Mesenchymal stem cell (in vitro differentiated cells and primary cell): ENCODE data around the gene RPTOR.

Experiments used
- DNase-seq: peaks from one replicate; pipeline ENCODE4 v3.0.0-alpha.2; 2013
- H2AFZ ChIP-seq: one replicate; pipeline ENCODE4 v1.6.1; 2013; ENCODE audit warnings: low read depth, mild to moderate bottlenecking, control low read depth, inconsistent platforms, low read length, moderate library complexity
- H2AK5ac ChIP-seq: 2 replicates; pipeline ENCODE4 v1.6.1; 2013; ENCODE audit warnings: low read length, moderate library complexity, mild to moderate bottlenecking, inconsistent platforms; ENCODE audit not compliant: severe bottlenecking
- H2BK120ac ChIP-seq: one replicate; pipeline ENCODE4 v1.6.1; 2013; ENCODE audit warnings: low read depth, mild to moderate bottlenecking, inconsistent platforms, low read length, moderate library complexity
- H2BK12ac ChIP-seq, 2 experiments: one replicate each; pipeline ENCODE4 v1.6.1; 2013; ENCODE audit warnings: inconsistent platforms in 2 of 2, low read length in 2 of 2, mild to moderate bottlenecking in 2 of 2, moderate library complexity in 2 of 2, control low read depth in 1 of 2
- H2BK15ac ChIP-seq: one replicate; pipeline ENCODE4 v1.6.1; 2013; ENCODE audit warnings: mild to moderate bottlenecking, low read depth, inconsistent platforms; ENCODE audit not compliant: poor library complexity, severe bottlenecking
- H2BK5ac ChIP-seq: 2 replicates; pipeline ENCODE4 v1.6.1; 2013; ENCODE audit warnings: low read depth, mild to moderate bottlenecking, low read length, control low read depth, inconsistent platforms; ENCODE audit not compliant: poor library complexity, severe bottlenecking
- H3K14ac ChIP-seq, 2 experiments: one replicate each; pipeline ENCODE4 v1.6.1; 2013; ENCODE audit warnings: inconsistent platforms in 2 of 2, low read length in 2 of 2, control low read depth in 1 of 2, mild to moderate bottlenecking in 1 of 2, moderate library complexity in 1 of 2
- H3K18ac ChIP-seq, 2 experiments: one replicate each; pipeline ENCODE4 v1.6.1; 2013; ENCODE audit warnings: inconsistent platforms in 2 of 2, low read length in 2 of 2, control low read depth in 1 of 2, low read depth in 1 of 2, mild to moderate bottlenecking in 1 of 2
- H3K23ac ChIP-seq, 2 experiments: one replicate each; pipeline ENCODE4 v1.6.1; 2013; ENCODE audit warnings: inconsistent platforms in 2 of 2, low read length in 2 of 2, mild to moderate bottlenecking in 2 of 2, moderate library complexity in 2 of 2, control low read depth in 1 of 2
- H3K27ac ChIP-seq: 2 replicates; pipeline ENCODE4 v1.5.1; 2013; ENCODE audit warnings: mild to moderate bottlenecking, moderate library complexity, low read length, control low read depth, inconsistent platforms; ENCODE audit not compliant: poor library complexity, severe bottlenecking
- H3K27me3 ChIP-seq, 2 experiments: 2 replicates each; pipeline versions ENCODE4 v1.6.1 to v1.7.0; 2013; ENCODE audit warnings: low read length in 2 of 2, mild to moderate bottlenecking in 2 of 2, moderate library complexity in 2 of 2, control low read depth in 1 of 2, inconsistent platforms in 1 of 2; ENCODE audit not compliant: control insufficient read depth in 1 of 2, insufficient read depth in 1 of 2
- H3K36me3 ChIP-seq, 2 experiments: 2 replicates each; pipeline versions ENCODE4 v1.6.1 to v1.7.0; 2013; ENCODE audit warnings: low read length in 2 of 2, control low read depth in 1 of 2, inconsistent platforms in 1 of 2, low read depth in 1 of 2, mild to moderate bottlenecking in 1 of 2; ENCODE audit not compliant: insufficient read depth in 2 of 2, control insufficient read depth in 1 of 2
- H3K4ac ChIP-seq, 2 experiments: one replicate each; pipeline ENCODE4 v1.6.1; 2013; ENCODE audit warnings: inconsistent platforms in 2 of 2, low read length in 2 of 2, mild to moderate bottlenecking in 2 of 2, moderate library complexity in 2 of 2, control low read depth in 1 of 2, low read depth in 1 of 2
- H3K4me1 ChIP-seq: 2 replicates; pipeline ENCODE4 v1.6.1; 2013; ENCODE audit warnings: low read depth, low read length, control low read depth; ENCODE audit not compliant: control insufficient read depth, insufficient read depth
- H3K4me2 ChIP-seq: 2 replicates; pipeline ENCODE4 v1.6.1; 2013; ENCODE audit warnings: low read length, mild to moderate bottlenecking, inconsistent platforms; ENCODE audit not compliant: poor library complexity, severe bottlenecking
- H3K4me3 ChIP-seq, 2 experiments: 2 replicates each; pipeline versions ENCODE4 v1.5.1 to v1.7.0; 2013; ENCODE audit warnings: low read length in 2 of 2, mild to moderate bottlenecking in 2 of 2, control low read depth in 1 of 2, low read depth in 1 of 2; ENCODE audit not compliant: insufficient read depth in 1 of 2
- H3K79me1 ChIP-seq: replicated peaks from 2 replicates; pipeline ENCODE4 v1.6.1; 2013; ENCODE audit warnings: mild to moderate bottlenecking, control low read depth, low read length, inconsistent platforms; ENCODE audit not compliant: poor library complexity, severe bottlenecking
- H3K9ac ChIP-seq: 2 replicates; pipeline ENCODE4 v1.7.0; 2013; ENCODE audit warnings: mild to moderate bottlenecking, low read length, moderate library complexity
- H3K9me3 ChIP-seq: 2 replicates; pipeline ENCODE4 v1.7.0; 2013; ENCODE audit warnings: mild to moderate bottlenecking, low read length; ENCODE audit not compliant: control insufficient read depth
- H4K8ac ChIP-seq: one replicate; pipeline ENCODE4 v1.6.1; 2013; ENCODE audit warnings: inconsistent platforms, mild to moderate bottlenecking, low read length, moderate library complexity
- H4K91ac ChIP-seq: one replicate; pipeline ENCODE4 v1.6.1; 2013; ENCODE audit warnings: mild to moderate bottlenecking, low read length, inconsistent platforms
- WGBS: methylation state at CpG from one replicate; pipeline ENCODE4 v1.1.7; 2013; ENCODE audit warnings: mixed read lengths; 5-methylcytosine and 5-hydroxymethylcytosine counted together

RPTOR gene

DNA sequence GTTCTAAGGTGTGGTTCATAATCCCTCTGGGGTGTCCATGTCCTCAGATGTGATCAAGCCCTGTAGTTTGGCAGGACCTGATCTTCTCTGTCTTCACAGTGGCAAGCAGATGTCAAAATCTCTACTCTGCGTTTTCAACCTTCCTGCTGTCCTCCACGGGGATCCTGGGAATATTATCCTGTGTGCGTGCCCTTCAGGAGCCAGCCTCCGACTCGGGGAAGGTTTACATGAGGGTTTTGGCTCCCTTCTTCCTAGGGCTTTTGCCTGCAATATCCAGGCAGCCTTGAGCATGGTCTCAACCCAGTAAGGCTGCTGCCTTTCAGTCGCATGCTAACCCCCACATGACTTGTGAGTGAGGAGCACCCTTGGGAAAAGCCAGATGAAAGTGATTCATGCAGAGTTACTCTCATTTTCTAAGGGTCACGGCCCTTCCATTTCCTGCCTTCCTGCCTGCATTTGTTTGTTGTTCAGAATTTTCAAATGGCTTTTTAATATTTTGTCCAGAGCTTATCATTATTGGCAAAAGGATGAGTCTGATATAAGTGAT is 244.8 kb downstream of the RPTOR start:
- Histone ChIP-seq H2AFZ (no peak overlapping the region), H2BK12ac (peak overlapping the region in 1 of 2 experiments; percentile 51), H3K9ac (peak overlapping the region; percentile 92), H2BK15ac (no peak overlapping the region), H3K14ac (no peak overlapping the region), H3K23ac (no peak overlapping the region), H2AK5ac (peak overlapping the region; percentile 33), H3K27ac (peak overlapping the region; percentile 89), H3K18ac (peak overlapping the region; percentile 9 to 90), H3K36me3 (peaks cover 0 to 3% of the 10 kb centered on the region in 2 experiments), H3K4me3 (peak overlapping the region in 1 of 2 experiments; percentile 34), H3K4me2 (no peak overlapping the region), H3K79me1 (peaks cover 19% of the 10 kb centered on the region), H3K4ac (peak overlapping the region; percentile 55 to 62), H2BK120ac (no peak overlapping the region), H4K91ac (no peak overlapping the region), H4K8ac (peak overlapping the region; percentile 7), H3K27me3 (no peaks in the 10 kb centered on the region), H3K4me1 (peaks cover 37% of the 10 kb centered on the region), H3K9me3 (peaks cover 4% of the 10 kb centered on the region), H2BK5ac (no peak overlapping the region)
- 4% methylated on average over 7 of the region's 7 CpGs for WGBS
- DNase-seq, result peak; percentile 97

DNA sequence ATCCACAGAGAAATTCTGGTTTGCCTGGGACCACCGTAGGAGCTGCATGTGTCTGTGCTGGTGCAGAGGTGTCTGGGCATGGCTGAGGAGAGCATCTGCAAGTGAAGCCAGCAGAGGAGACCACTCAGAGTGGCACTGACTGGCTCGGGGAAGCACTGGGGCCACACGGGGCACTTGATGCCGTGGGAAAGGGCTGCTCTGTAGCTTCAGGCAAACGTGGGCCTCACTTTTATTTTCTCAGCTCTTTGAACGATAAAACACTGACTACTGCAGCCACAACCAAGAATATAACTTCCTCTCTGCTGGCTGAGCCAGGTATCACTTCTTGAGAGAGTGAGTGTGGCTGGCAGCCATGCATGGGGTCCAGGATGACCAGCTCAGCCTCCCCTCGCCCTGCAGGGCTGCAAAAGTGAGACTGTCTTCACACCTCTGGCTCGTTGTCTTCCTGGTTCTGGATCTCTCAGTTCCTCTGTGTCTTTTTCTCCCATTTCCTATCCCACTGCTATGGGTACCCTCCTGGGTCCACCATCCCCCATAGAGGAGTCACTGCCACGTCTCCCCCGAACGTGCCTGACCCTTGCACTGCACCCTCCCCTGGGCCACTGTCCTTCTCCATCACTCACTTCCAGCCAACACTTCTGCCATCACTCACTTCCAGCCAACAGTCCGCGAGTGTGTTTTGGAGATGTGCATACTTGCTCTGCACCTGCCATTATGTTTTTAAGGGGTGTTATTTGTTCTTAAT is 245.6 kb downstream of the RPTOR start:
- peak; percentile 78 for DNase-seq
- Histone ChIP-seq H3K14ac (peak overlapping the region in 1 of 2 experiments; percentile 98), H3K9me3 (peaks cover 4% of the 10 kb centered on the region), H3K79me1 (peaks cover 23% of the 10 kb centered on the region), H3K4me3 (peak overlapping the region in 1 of 2 experiments; percentile 18), H4K8ac (peak overlapping the region; percentile 98), H3K27me3 (no peaks in the 10 kb centered on the region), H2AFZ (no peak overlapping the region), H2BK120ac (peak overlapping the region; percentile 100), H3K36me3 (peaks cover 5% of the 10 kb centered on the region in 2 experiments), H3K18ac (peak overlapping the region; percentile 99 to 100), H2AK5ac (peak overlapping the region; percentile 88), H3K27ac (peak overlapping the region; percentile 89), H3K4me1 (peaks cover 37% of the 10 kb centered on the region), H2BK15ac (peak overlapping the region; percentile 55), H2BK12ac (peak overlapping the region; percentile 100), H3K9ac (peak overlapping the region; percentile 92), H3K4ac (peak overlapping the region; percentile 86 to 100), H2BK5ac (peak overlapping the region; percentile 58), H3K4me2 (no peak overlapping the region), H3K23ac (peak overlapping the region in 1 of 2 experiments; percentile 65), H4K91ac (peak overlapping the region; percentile 100)
- WGBS, result 41% methylated on average over 10 of the region's 13 CpGs

DNA sequence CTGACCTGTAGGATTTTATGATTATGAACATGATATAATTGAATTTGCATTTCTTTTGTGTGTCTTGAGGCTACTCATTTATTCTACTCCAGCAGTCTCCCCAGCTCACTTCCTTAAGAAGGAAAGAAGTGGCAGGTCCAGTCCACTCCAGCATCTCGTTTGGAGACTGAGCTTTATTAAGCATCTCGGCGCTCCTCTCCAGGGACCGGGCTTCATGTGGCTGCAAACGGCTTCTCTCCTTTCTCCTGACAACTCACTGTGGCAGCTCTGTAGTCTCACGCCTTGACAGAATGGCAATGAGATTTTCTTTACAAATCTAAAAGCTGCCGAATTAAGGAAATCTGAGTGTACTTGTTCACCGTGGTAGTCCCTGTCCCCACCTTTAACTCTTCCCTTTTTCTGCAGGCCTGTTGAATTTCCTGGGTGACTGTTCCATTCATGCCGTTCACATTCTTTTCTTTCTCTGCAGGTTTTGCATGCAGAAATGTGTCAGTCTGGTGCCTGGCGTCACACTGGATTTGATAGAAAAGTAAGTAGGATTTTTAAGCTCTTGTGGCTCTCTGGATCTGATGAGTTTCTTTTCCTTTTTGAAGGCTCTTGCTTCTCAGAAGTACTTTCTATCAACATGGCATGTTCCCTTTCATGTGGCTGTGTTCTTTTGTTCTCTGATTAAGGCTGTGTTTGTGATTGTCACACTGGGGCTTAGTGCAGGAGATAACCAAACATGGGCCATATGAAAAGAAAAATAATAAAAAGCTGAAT is 246.5 kb downstream of the RPTOR start:
- Histone ChIP-seq H2BK5ac (no peak overlapping the region), H2BK15ac (no peak overlapping the region), H4K8ac (no peak overlapping the region), H3K9ac (peak overlapping the region; percentile 28), H2AK5ac (peak overlapping the region; percentile 17), H4K91ac (peak overlapping the region; percentile 84), H2BK12ac (peak overlapping the region; percentile 93 to 100), H2AFZ (no peak overlapping the region), H3K14ac (no peak overlapping the region), H3K4me3 (no peak overlapping the region), H3K27ac (peak overlapping the region; percentile 65), H3K79me1 (peaks cover 21% of the 10 kb centered on the region), H3K9me3 (peaks cover 4% of the 10 kb centered on the region), H3K18ac (peak overlapping the region; percentile 92 to 99), H3K4me1 (peaks cover 34% of the 10 kb centered on the region), H3K23ac (no peak overlapping the region), H3K4me2 (no peak overlapping the region), H2BK120ac (peak overlapping the region; percentile 100), H3K36me3 (peaks cover 5 to 11% of the 10 kb centered on the region in 2 experiments), H3K4ac (peak overlapping the region in 1 of 2 experiments; percentile 100), H3K27me3 (no peaks in the 10 kb centered on the region)
- peak; percentile 36 for DNase-seq
- WGBS, result 58% methylated on average over 10 of the region's 10 CpGs
